ENCODE results near the gene POM121.
"Not testable (repeated sequence)": the region's sequence is repeated elsewhere in the genome, so short reads cannot be mapped to it uniquely, and the experiment has no call there.

Gene POM121

GRCh38 chr7:72997887-72998468, 73.1 kb downstream of the POM121 start:
- not testable (repeated sequence) for DNase-seq (ENCODE audit: low spot score)
